GM12872 (cell line): ENCODE measurements around the gene FUT9.

Experiments
- CTCF ChIP-seq: IDR thresholded peaks from 3 replicates; pipeline ENCODE4 v1.5.1; 2011; ENCODE audit warnings: low read depth, mild to moderate bottlenecking, low read length, moderate library complexity; ENCODE audit not compliant: insufficient read depth

FUT9 gene

GRCh38 chr6:96001891-96002575 is 13.7 kb upstream of the FUT9 start:
- TF ChIP-seq CTCF = no peak

- no peak for TF ChIP-seq CTCF
These were observed 13.2 kb upstream of the FUT9 start for GRCh38 chr6:96002576-96002910.

- no peak for TF ChIP-seq CTCF
These were observed 12.9 kb upstream of the FUT9 start for GRCh38 chr6:96002912-96003311.

- no peak for TF ChIP-seq CTCF
These were observed 8.1 kb upstream of the FUT9 start for GRCh38 chr6:96007663-96008062.

GRCh38 chr6:96013531-96013930 is 2.2 kb upstream of the FUT9 start:
- no peak for TF ChIP-seq CTCF

- no peak for TF ChIP-seq CTCF
These were observed 792 bp upstream of the FUT9 start for GRCh38 chr6:96014846-96015517.

GRCh38 chr6:96016334-96017069 is 728 bp downstream of the FUT9 start:
- no peak for TF ChIP-seq CTCF
